Panc1 (cell line): ENCODE measurements around the gene ENTPD5. TPM values are rescaled to one million over a fixed set of nuclear protein-coding genes. Genes with fewer than 3 reads are reported as not detected.
"Not testable (repeated sequence)": the region's sequence is repeated elsewhere in the genome, so short reads cannot be mapped to it uniquely, and the experiment has no call there.

Experiments
- ATAC-seq: fragments of 200-7000 bp; cut with Tn5 transposase; 2 replicates; pipeline ENCODE4 v1.9.1; 2020; ENCODE audit warnings: mild to moderate bottlenecking, moderate library complexity
- BruUV-seq: library from RNA; stranded (reverse); fragments of 400-500 nt; replicated peaks from 2 replicates; lab custom pipeline; 2021; lab: Mats Ljungman, UMichigan
- CTCF ChIA-PET: fragments of 300-600 bp; sonication (Branson Sonifier 250); formaldehyde crosslinking; loops from one replicate; lab custom pipeline; 2022; ENCODE audit warnings: antibody characterized with exemption; lab: Charles Lee
- POLR2A ChIA-PET: fragments of 300-600 bp; sonication (Branson Sonifier 250); formaldehyde crosslinking; loops from one replicate; lab custom pipeline; 2022; ENCODE audit warnings: antibody characterized with exemption; lab: Charles Lee
- DNase-seq: peaks from one replicate; pipeline ENCODE4 v3.0.0-alpha.2; 2010; ENCODE audit warnings: low read depth, low spot score
- H3K27ac ChIP-seq: 2 replicates; pipeline ENCODE4 v1.5.1; 2011; ENCODE audit warnings: mild to moderate bottlenecking, low read length, inconsistent platforms
- H3K27me3 ChIP-seq: fragments of 200-500 bp; sonication (Bioruptor generic); 2 replicates; pipeline ENCODE4 v1.6.0; 2014; ENCODE audit warnings: low read length, inconsistent platforms; ENCODE audit not compliant: control insufficient read depth, insufficient read depth
- H3K36me3 ChIP-seq: fragments of 200-500 bp; sonication (Bioruptor generic); 2 replicates; pipeline ENCODE4 v1.5.1; 2014; ENCODE audit warnings: inconsistent platforms, mild to moderate bottlenecking, low read length, moderate library complexity; ENCODE audit not compliant: control insufficient read depth, insufficient read depth
- H3K4me1 ChIP-seq: 2 replicates; pipeline ENCODE4 v1.5.1; 2011; ENCODE audit warnings: inconsistent platforms, mild to moderate bottlenecking, low read length, moderate library complexity; ENCODE audit not compliant: control insufficient read depth, insufficient read depth
- H3K4me3 ChIP-seq, 2 experiments: 2 replicates each; pipeline ENCODE4 v1.5.1; 2011 to 2012; ENCODE audit warnings: low read depth in 2 of 2, low read length in 2 of 2, mild to moderate bottlenecking in 2 of 2, inconsistent platforms in 1 of 2, moderate library complexity in 1 of 2
- H3K9me3 ChIP-seq: fragments of 200-500 bp; sonication (Bioruptor generic); 2 replicates; pipeline ENCODE4 v1.5.1; 2014; ENCODE audit warnings: low read depth, mild to moderate bottlenecking, inconsistent platforms, low read length, moderate library complexity; ENCODE audit not compliant: control insufficient read depth, insufficient read depth
- CTCF ChIP-seq: fragments of 450-650 bp; IDR thresholded peaks from 2 replicates; pipeline ENCODE4 v1.5.1; 2017; ENCODE audit warnings: mild to moderate bottlenecking
- POLR2AphosphoS5 ChIP-seq: IDR thresholded peaks from 2 replicates; pipeline ENCODE4 v1.6.1; 2012; ENCODE audit warnings: mild to moderate bottlenecking, low read depth, low read length, moderate library complexity
- REST ChIP-seq, 2 experiments: IDR thresholded peaks; 2 replicates each; pipeline ENCODE4 v1.6.1; 2011 to 2012; ENCODE audit warnings: low read depth in 2 of 2, control low read depth in 1 of 2, low read length in 1 of 2, mild to moderate bottlenecking in 1 of 2, moderate library complexity in 1 of 2; ENCODE audit not compliant: insufficient read depth in 1 of 2
- SIN3A ChIP-seq: IDR thresholded peaks from 2 replicates; pipeline ENCODE4 v1.6.1; 2012; ENCODE audit warnings: low read depth, mild to moderate bottlenecking, low read length, moderate library complexity, borderline replicate concordance; ENCODE audit not compliant: insufficient read depth
- TCF7L2 ChIP-seq: IDR thresholded peaks from 2 replicates; pipeline ENCODE4 v1.6.1; 2011; ENCODE audit warnings: mild to moderate bottlenecking, low read depth, low read length, inconsistent platforms
- in situ Hi-C: cut with HindIII; loops from 2 replicates; pipeline ENCODE4 v1.10.0; 2016; ENCODE audit warnings: low sequenced_read_pairs, low pct_unique_long_range_greater_than_20kb
- intact Hi-C: fragments of 100-400 bp; cut with micrococcal nuclease; formaldehyde crosslinking; loops from one replicate; pipeline ENCODE4 v1.10.0; 2022; ENCODE audit not compliant: unreplicated experiment
- total RNA-seq: library from RNA; stranded (reverse); gene quantifications from one replicate; pipeline ENCODE4 v1.2.1, GENCODE V29; 2021; ENCODE audit not compliant: unreplicated experiment

Gene ENTPD5
- total RNA-seq, 1 experiment from 2014 or later: 13.0 TPM

- H3K27ac ChIP-seq, H3K9me3 ChIP-seq, CTCF ChIA-PET, H3K27me3 ChIP-seq, in situ Hi-C loops, H3K4me1 ChIP-seq, DNase-seq, ATAC-seq, intact Hi-C loops, BruUV-seq, H3K4me3 ChIP-seq: not testable (repeated sequence)
- POLR2A ChIA-PET: interaction anchor here (0.6 kb wide), 1 partner anchor 23 kb away, joined by 7 read pairs; no protein-coding TSS in a partner anchor
- H3K36me3 ChIP-seq: peaks cover 23% of the 10 kb centered on the region
These were observed 99.6 kb downstream of the ENTPD5 start for GRCh38 chr14:73919457-73919856.

- ChIA-PET CTCF (no interaction called here), POLR2A (interaction anchor here (0.6 kb wide), 1 partner anchor 318 kb away, joined by 3 read pairs; no protein-coding TSS in a partner anchor)
- BruUV-seq: no TSS peak
- Histone ChIP-seq H3K4me1 (no peaks in the 10 kb centered on the region), H3K27me3 (no peaks in the 10 kb centered on the region), H3K27ac (no peak overlapping the region), H3K9me3 (no peaks in the 10 kb centered on the region), H3K4me3 (no peak overlapping the region), H3K36me3 (peaks cover 7% of the 10 kb centered on the region; the same call in 1 of the 2 replicates)
- DNase-seq (no peak), ATAC-seq (no peak)
- intact Hi-C loops (no loop called here), in situ Hi-C loops (no loop called here)
- TF ChIP-seq TCF7L2 (no peak), POLR2AphosphoS5 (no peak), CTCF (no peak), SIN3A (no peak), REST (IDR thresholded peaks at IDR 0.05; ENCODE audit: insufficient read depth in 1 of 2, low read depth in 2 of 2, low read length in 1 of 2) (no peak)
These were observed 102.8 kb downstream of the ENTPD5 start for GRCh38 chr14:73916324-73916723.

GRCh38 chr14:73913256-73913655 is 105.8 kb downstream of the ENTPD5 start:
- Histone ChIP-seq H3K27ac (no peak overlapping the region), H3K4me3 (no peak overlapping the region), H3K36me3 (peaks cover 28% of the 10 kb centered on the region), H3K9me3 (no peaks in the 10 kb centered on the region), H3K4me1 (no peaks in the 10 kb centered on the region), H3K27me3 (no peaks in the 10 kb centered on the region)
- DNase-seq: no peak
- TF ChIP-seq REST (IDR thresholded peaks at IDR 0.05; ENCODE audit: insufficient read depth in 1 of 2, low read depth in 2 of 2, low read length in 1 of 2): no peak
- no peak for TF ChIP-seq TCF7L2
- no peak for TF ChIP-seq POLR2AphosphoS5
- TF ChIP-seq SIN3A: no peak
- TF ChIP-seq CTCF: no peak
- POLR2A ChIA-PET: interaction anchor here (0.6 kb wide), 2 partner anchors 45 to 139 kb away, joined by 5 to 6 read pairs; no protein-coding TSS in a partner anchor
- in situ Hi-C loops: no loop called here
- ATAC-seq: no peak
- intact Hi-C loops: no loop called here
- no TSS peak for BruUV-seq
- CTCF ChIA-PET: interaction anchor here (0.6 kb wide), 1 partner anchor 159 kb away, joined by 3 read pairs; no protein-coding TSS in a partner anchor
